OCI-LY1 (cell line): Measurements from ENCODE around the gene DBX1.

ENCODE experiments used
- CTCF ChIP-seq: fragments of 200-600 bp; sonication (generic), shearing (Covaris generic); IDR thresholded peaks from 2 replicates; pipeline ENCODE4 v1.5.1; 2017; ENCODE audit warnings: mild to moderate bottlenecking, antibody characterized with exemption, low read length, moderate library complexity, mixed read lengths
- EZH2 ChIP-seq: fragments of 200-600 bp; sonication (generic), shearing (Covaris generic); IDR thresholded peaks from 2 replicates; pipeline ENCODE4 v1.8.0; 2017; ENCODE audit warnings: borderline replicate concordance, mixed run types, mild to moderate bottlenecking, antibody characterized with exemption, low read length, moderate library complexity, mixed read lengths

DNA sequence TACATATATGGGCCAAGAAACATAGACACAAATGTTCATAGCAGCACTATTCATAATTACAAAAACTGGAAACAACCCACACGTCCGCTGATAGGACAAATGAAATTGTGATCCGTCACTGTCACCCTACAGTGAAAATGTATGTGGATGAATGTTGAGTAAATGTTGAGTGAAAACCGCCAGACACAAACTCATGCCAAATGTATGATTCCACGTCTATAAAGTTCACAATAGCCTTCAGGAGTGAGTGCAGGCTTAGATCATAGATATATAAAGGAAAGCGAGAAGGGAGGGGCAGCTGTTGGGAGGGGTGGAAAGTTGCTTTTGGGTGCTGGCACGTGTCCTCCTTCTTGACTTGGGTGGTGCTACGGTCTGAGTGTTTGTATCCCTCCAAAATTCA is 33.6 kb downstream of the DBX1 start:
- TF ChIP-seq CTCF (no peak), EZH2 (no peak)
